NCI-H2029 treated with DMSO at 0.1 percent for 48 hours (cell line): ENCODE measurements around the gene DSCAML1.
A peak's percentile ranks its signal among the peaks of the same experiment; 100 is the strongest.
"Not testable (repeated sequence)": the region's sequence is repeated elsewhere in the genome, so short reads cannot be mapped to it uniquely, and the experiment has no call there.

Experiments used
- DNase-seq: peaks from one replicate; lab custom pipeline; 2025; lab: John Stamatoyannopoulos, UW

DSCAML1 gene

GRCh38 chr11:117817368-117818040 is 20.5 kb upstream of the DSCAML1 start:
- peak; percentile 70 for DNase-seq

GRCh38 chr11:117816846-117817367 is 19.9 kb upstream of the DSCAML1 start:
- DNase-seq, result no peak

- no peak for DNase-seq
These were observed 19.2 kb upstream of the DSCAML1 start for GRCh38 chr11:117816151-117816741.

- no peak for DNase-seq
These were observed 18.3 kb upstream of the DSCAML1 start for GRCh38 chr11:117815262-117815803.

- peak; percentile 91 for DNase-seq
These were observed 17.8 kb upstream of the DSCAML1 start for GRCh38 chr11:117814766-117815261.

GRCh38 chr11:117814204-117814765 is 17.3 kb upstream of the DSCAML1 start:
- DNase-seq, result peak; percentile 91

- DNase-seq, result not testable (repeated sequence)
These were observed 13.0 kb upstream of the DSCAML1 start for GRCh38 chr11:117810056-117810451.

GRCh38 chr11:117809236-117810055 is 12.4 kb upstream of the DSCAML1 start:
- no peak for DNase-seq

- DNase-seq, result no peak
These were observed 11.8 kb upstream of the DSCAML1 start for GRCh38 chr11:117808784-117809183.

GRCh38 chr11:117807482-117808327 is 10.7 kb upstream of the DSCAML1 start:
- no peak for DNase-seq

GRCh38 chr11:117806846-117807245 is 9.8 kb upstream of the DSCAML1 start:
- DNase-seq, result no peak

- no peak for DNase-seq
These were observed 8.0 kb upstream of the DSCAML1 start for GRCh38 chr11:117805045-117805444.

GRCh38 chr11:117803896-117804295 is 6.9 kb upstream of the DSCAML1 start:
- DNase-seq, result no peak

- DNase-seq, result no peak
These were observed 2.6 kb upstream of the DSCAML1 start for GRCh38 chr11:117799634-117800033.

- DNase-seq, result no peak
These were observed 552 bp downstream of the DSCAML1 start for GRCh38 chr11:117796456-117796871.

- DNase-seq, result no peak
These were observed 1.2 kb downstream of the DSCAML1 start for GRCh38 chr11:117795638-117796455.

GRCh38 chr11:117794772-117795629 is 2.0 kb downstream of the DSCAML1 start:
- no peak for DNase-seq

GRCh38 chr11:117794135-117794534 is 2.9 kb downstream of the DSCAML1 start:
- DNase-seq, result no peak

GRCh38 chr11:117793583-117793982 is 3.4 kb downstream of the DSCAML1 start:
- DNase-seq, result no peak
